GM12878 (cell line): Measurements from ENCODE around the gene OR51B6. TPM values are rescaled to one million over a fixed set of nuclear protein-coding genes. Genes with fewer than 3 reads are reported as not detected.

Experiments
- ATAC-seq: fragments of 200-7000 bp; cut with Tn5 transposase; 3 replicates; pipeline ENCODE4 v1.9.1; 2020; ENCODE audit warnings: mild to moderate bottlenecking, moderate library complexity
- BruUV-seq: library from RNA; stranded (reverse); fragments of 400-500 nt; replicated peaks from 2 replicates; lab custom pipeline; 2021; lab: Mats Ljungman, UMichigan
- CTCF ChIA-PET: fragments of 300-600 bp; sonication (Branson Sonifier 250); formaldehyde crosslinking; extraction: SDS; loops from one replicate; lab custom pipeline; 2021; ENCODE audit warnings: inconsistent platforms; lab: Yijun Ruan, JAX
- POLR2A ChIA-PET: fragments of 350-600 bp; formaldehyde crosslinking; extraction: SDS; loops from one replicate; lab custom pipeline; 2021; ENCODE audit warnings: inconsistent platforms; lab: Charles Lee
- RAD21 ChIA-PET: fragments of 300-600 bp; sonication (Branson Sonifier 250); formaldehyde crosslinking; loops from one replicate; lab custom pipeline; 2023; ENCODE audit warnings: antibody characterized with exemption; ENCODE audit not compliant: unreplicated experiment; lab: Charles Lee
- SMC1A ChIA-PET: fragments of 300-600 bp; sonication (Branson Sonifier 250); formaldehyde crosslinking; loops from one replicate; lab custom pipeline; 2023; ENCODE audit not compliant: unreplicated experiment, uncharacterized antibody; lab: Charles Lee
- DNase-seq: peaks from one replicate; pipeline ENCODE4 v3.0.0-alpha.2; 2011; ENCODE audit warnings: low read depth, low spot score
- FAIRE-seq: peaks from 3 replicates; lab custom pipeline; 2011; peaks lifted over from hg19 to GRCh38; lab: Jason Lieb, UNC
- H2AFZ ChIP-seq: 2 replicates; pipeline ENCODE4 v1.6.0; 2011; ENCODE audit warnings: low read depth, low read length, control low read depth; ENCODE audit not compliant: control insufficient read depth
- H3K27ac ChIP-seq: 2 replicates; pipeline ENCODE4 v1.5.1; 2011; ENCODE audit warnings: control low read depth; ENCODE audit not compliant: control insufficient read depth, insufficient read depth
- H3K27me3 ChIP-seq, 2 experiments: replicated peaks in 1 of 2; 2 replicates each; pipeline versions ENCODE4 v1.6.0 to v1.6.1; 2011; ENCODE audit warnings: low read length in 1 of 2; ENCODE audit not compliant: control insufficient read depth in 2 of 2, insufficient read depth in 2 of 2
- H3K36me3 ChIP-seq, 2 experiments: 2 replicates each; pipeline ENCODE4 v1.5.1; 2011; ENCODE audit warnings: low read length in 1 of 2; ENCODE audit not compliant: control insufficient read depth in 2 of 2, insufficient read depth in 2 of 2
- H3K4me1 ChIP-seq: 2 replicates; pipeline ENCODE4 v1.6.1; 2011; ENCODE audit warnings: mild to moderate bottlenecking, low read length, moderate library complexity, mixed read lengths; ENCODE audit not compliant: control insufficient read depth, insufficient read depth
- H3K4me2 ChIP-seq: 2 replicates; pipeline ENCODE4 v1.6.0; 2011; ENCODE audit warnings: control low read depth; ENCODE audit not compliant: control insufficient read depth, insufficient read depth
- H3K4me3 ChIP-seq: fragments of 200-600 bp; sonication (generic); 2 replicates; pipeline ENCODE4 v1.5.1; 2016
- H3K79me2 ChIP-seq: 2 replicates; pipeline ENCODE4 v1.6.0; 2011; ENCODE audit warnings: low read length; ENCODE audit not compliant: control insufficient read depth, insufficient read depth
- H3K9ac ChIP-seq: 2 replicates; pipeline ENCODE4 v1.8.0; 2011; ENCODE audit warnings: low read length, control low read depth, mixed read lengths; ENCODE audit not compliant: control insufficient read depth, insufficient read depth
- H3K9me3 ChIP-seq: replicated peaks from 3 replicates; pipeline ENCODE4 v1.5.1; 2011; ENCODE audit warnings: mild to moderate bottlenecking, low read length; ENCODE audit not compliant: control insufficient read depth, insufficient read depth
- H4K20me1 ChIP-seq: 2 replicates; pipeline ENCODE4 v1.6.0; 2011; ENCODE audit not compliant: control insufficient read depth, insufficient read depth
- CBFB ChIP-seq: IDR thresholded peaks from 2 replicates; pipeline ENCODE4 v1.6.1; 2016; ENCODE audit warnings: antibody characterized with exemption, low read depth
- CTCF ChIP-seq, 3 experiments: IDR thresholded peaks in 2 of 3; conservative IDR thresholded peaks in 1 of 3; 2 replicates each; pipeline ENCODE4 v1.5.1; 2011; ENCODE audit warnings: low read depth in 3 of 3, low read length in 3 of 3, mild to moderate bottlenecking in 3 of 3, control low read depth in 2 of 3, moderate library complexity in 2 of 3, inconsistent platforms in 1 of 3, mixed read lengths in 1 of 3; ENCODE audit not compliant: control insufficient read depth in 2 of 3, insufficient read depth in 1 of 3; ENCODE audit errors: extremely low read depth in 1 of 3
- ETV6 ChIP-seq, 2 experiments: fragments of 450-650 bp in 1 of 2; IDR thresholded peaks in 1 of 2; conservative IDR thresholded peaks in 1 of 2; 2 replicates each; pipeline ENCODE4 v1.6.1; 2014; ENCODE audit warnings: antibody characterized with exemption in 1 of 2, borderline replicate concordance in 1 of 2, low read depth in 1 of 2, mild to moderate bottlenecking in 1 of 2, moderate library complexity in 1 of 2
- HDAC6 ChIP-seq: fragments of 200-600 bp; sonication (generic); IDR thresholded peaks from one replicate; pipeline ENCODE4 v1.8.0; 2017; ENCODE audit warnings: antibody characterized with exemption; ENCODE audit not compliant: unreplicated experiment
- PAX8 ChIP-seq: fragments of 450-650 bp; IDR thresholded peaks from 2 replicates; pipeline ENCODE4 v1.6.1; 2017; ENCODE audit warnings: mild to moderate bottlenecking, moderate library complexity
- POU2F2 ChIP-seq: IDR thresholded peaks from 3 replicates; pipeline ENCODE4 v1.6.1; 2011; ENCODE audit warnings: low read depth, mild to moderate bottlenecking, low read length, borderline replicate concordance
- SIN3A ChIP-seq: IDR thresholded peaks from 2 replicates; pipeline ENCODE4 v1.6.1; 2012; ENCODE audit warnings: low read depth, low read length, improper control_type of control experiment
- SREBF2 ChIP-seq: IDR thresholded peaks from 2 replicates; pipeline ENCODE4 v1.6.1; 2012; ENCODE audit warnings: mild to moderate bottlenecking, low read length
- ZNF274 ChIP-seq: IDR thresholded peaks from one replicate; pipeline ENCODE4 v1.8.0; 2011; ENCODE audit not compliant: insufficient read length, insufficient read depth
- WGBS: methylation state at CpG from one replicate; pipeline ENCODE4 v1.1.6; 2016; ENCODE audit warnings: low lambda C conversion rate; ENCODE audit not compliant: insufficient replicate concordance, insufficient coverage; ENCODE audit errors: missing lambda C conversion rate; 5-methylcytosine and 5-hydroxymethylcytosine counted together
- in situ Hi-C: fragments of 300-500 bp; cut with MboI; formaldehyde crosslinking; loops from 9 replicates; pipeline ENCODE4 v1.14.3; 2018; ENCODE audit warnings: mixed read lengths
- intact Hi-C: fragments of 100-400 bp; cut with micrococcal nuclease; formaldehyde crosslinking; loops from one replicate; pipeline ENCODE4 v1.14.2; 2022; ENCODE audit not compliant: unreplicated experiment
- polyA plus RNA-seq, 11 experiments: library from polyadenylated mRNA; depleted of rRNA in 4 of 11; unstranded in 6 of 11; stranded (reverse) in 5 of 11; fragments of >200 nt; fragmentation: Nextera tagmentation in 4 of 11; fragmentation: Illumina TruSeq in 1 of 11; extraction: Ambion mirVana in 4 of 11; extraction: Trizol in 1 of 11; gene quantifications; 1 replicate in 1 of 11; 2 replicates in 10 of 11; pipeline versions ENCODE4 v1.2.1 to v1.2.3, GENCODE V29; 2011 to 2016; ENCODE audit warnings: inconsistent platforms in 2 of 11, missing spikeins in 2 of 11, low read depth in 1 of 11
- total RNA-seq, 4 experiments: library from RNA; depleted of rRNA in 3 of 4; stranded (reverse); fragments of >200 nt in 3 of 4; fragmentation: Illumina TruSeq in 1 of 4; extraction: Trizol in 1 of 4; gene quantifications; 2 replicates each; pipeline versions ENCODE4 v1.2.1 to v1.2.3, GENCODE V29; 2013 to 2021
- TF ChIP-seq, protein P1 (sequence below): fragments of 150-350 bp; IDR thresholded peaks from 2 replicates; pipeline ENCODE4 v1.6.1; 2016; ENCODE audit warnings: low read depth, low read length
- TF ChIP-seq, protein P2 (sequence below): IDR thresholded peaks from 2 replicates; pipeline ENCODE4 v1.6.1; 2012; ENCODE audit warnings: low read depth, low read length, improper control_type of control experiment

Gene OR51B6
- total and polyA plus RNA-seq, 10 of the 15 experiments (the other 5 are each of a cell fraction or from before 2014, with no cell fraction given), result 0.17 TPM; not detected in 9

- peak; percentile 71 to 83 (median 80) for TF ChIP-seq CTCF (IDR thresholded peaks at IDR 0.05 in 2 of 3, conservative IDR thresholded peaks at IDR 0.05 in 1 of 3; ENCODE audit: control insufficient read depth in 2 of 3, extremely low read depth in 1 of 3, insufficient read depth in 1 of 3, low read depth in 3 of 3, low read length in 3 of 3)
- TF ChIP-seq CBFB, result peak; percentile 62; the same call in 1 of the 2 replicates
Observed at GRCh38 chr11:5380740-5381342, 29.5 kb downstream of the OR51B6 start (continued).

- Histone ChIP-seq H2AFZ (no peak within 1 kb of the TSS), H3K4me2 (no peak within 1 kb of the TSS), H3K27me3 (no peaks in the 10 kb centered on the region), H3K36me3 (no peaks in the 10 kb centered on the region), H3K9ac (no peak within 1 kb of the TSS), H4K20me1 (no peaks in the 10 kb centered on the region), H3K27ac (no peak within 1 kb of the TSS), H3K9me3 (no peaks in the 10 kb centered on the region), H3K4me3 (no peak within 1 kb of the TSS), H3K4me1 (no peaks in the 10 kb centered on the region), H3K79me2 (no peaks in the 10 kb centered on the region)
- 0% methylated on average over 1 of the region's 1 CpG for WGBS
- DNase-seq (no peak), ATAC-seq (no peak), FAIRE-seq (no peak)
- ChIA-PET CTCF (interaction anchor here (1.5 kb wide), 1 partner anchor 259 kb away, joined by 4 read pairs; no protein-coding TSS in a partner anchor), POLR2A (no interaction called here), RAD21 (interaction anchor here (0.6 kb wide), 1 partner anchor 259 kb away, joined by 3 read pairs; no protein-coding TSS in a partner anchor), SMC1A (no interaction called here)
- no TSS peak for BruUV-seq
- intact Hi-C loops, result loop anchor here (5.0 kb wide), 3 partner anchors 424 to 1196 kb away; partner anchors contain the start of gene OR52N2
- in situ Hi-C loops, result loop anchor here (5.0 kb wide), 1 partner anchor 261 kb away; no protein-coding TSS in a partner anchor
- TF ChIP-seq POU2F2, result no peak
- no peak for TF ChIP-seq PAX8
- TF ChIP-seq SIN3A, result no peak
- no peak for TF ChIP-seq SREBF2
- TF ChIP-seq, protein P1, sequence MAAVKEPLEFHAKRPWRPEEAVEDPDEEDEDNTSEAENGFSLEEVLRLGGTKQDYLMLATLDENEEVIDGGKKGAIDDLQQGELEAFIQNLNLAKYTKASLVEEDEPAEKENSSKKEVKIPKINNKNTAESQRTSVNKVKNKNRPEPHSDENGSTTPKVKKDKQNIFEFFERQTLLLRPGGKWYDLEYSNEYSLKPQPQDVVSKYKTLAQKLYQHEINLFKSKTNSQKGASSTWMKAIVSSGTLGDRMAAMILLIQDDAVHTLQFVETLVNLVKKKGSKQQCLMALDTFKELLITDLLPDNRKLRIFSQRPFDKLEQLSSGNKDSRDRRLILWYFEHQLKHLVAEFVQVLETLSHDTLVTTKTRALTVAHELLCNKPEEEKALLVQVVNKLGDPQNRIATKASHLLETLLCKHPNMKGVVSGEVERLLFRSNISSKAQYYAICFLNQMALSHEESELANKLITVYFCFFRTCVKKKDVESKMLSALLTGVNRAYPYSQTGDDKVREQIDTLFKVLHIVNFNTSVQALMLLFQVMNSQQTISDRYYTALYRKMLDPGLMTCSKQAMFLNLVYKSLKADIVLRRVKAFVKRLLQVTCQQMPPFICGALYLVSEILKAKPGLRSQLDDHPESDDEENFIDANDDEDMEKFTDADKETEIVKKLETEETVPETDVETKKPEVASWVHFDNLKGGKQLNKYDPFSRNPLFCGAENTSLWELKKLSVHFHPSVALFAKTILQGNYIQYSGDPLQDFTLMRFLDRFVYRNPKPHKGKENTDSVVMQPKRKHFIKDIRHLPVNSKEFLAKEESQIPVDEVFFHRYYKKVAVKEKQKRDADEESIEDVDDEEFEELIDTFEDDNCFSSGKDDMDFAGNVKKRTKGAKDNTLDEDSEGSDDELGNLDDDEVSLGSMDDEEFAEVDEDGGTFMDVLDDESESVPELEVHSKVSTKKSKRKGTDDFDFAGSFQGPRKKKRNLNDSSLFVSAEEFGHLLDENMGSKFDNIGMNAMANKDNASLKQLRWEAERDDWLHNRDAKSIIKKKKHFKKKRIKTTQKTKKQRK, result no peak
- no peak for TF ChIP-seq ETV6 (conservative IDR thresholded peaks at IDR 0.05 in 1 of 2, IDR thresholded peaks at IDR 0.05 in 1 of 2; ENCODE audit: borderline replicate concordance in 1 of 2, low read depth in 1 of 2)
- no peak for TF ChIP-seq CTCF (IDR thresholded peaks at IDR 0.05 in 2 of 3, conservative IDR thresholded peaks at IDR 0.05 in 1 of 3; ENCODE audit: control insufficient read depth in 2 of 3, extremely low read depth in 1 of 3, insufficient read depth in 1 of 3, low read depth in 3 of 3, low read length in 3 of 3)
- TF ChIP-seq HDAC6, result no peak
- TF ChIP-seq, protein P2, sequence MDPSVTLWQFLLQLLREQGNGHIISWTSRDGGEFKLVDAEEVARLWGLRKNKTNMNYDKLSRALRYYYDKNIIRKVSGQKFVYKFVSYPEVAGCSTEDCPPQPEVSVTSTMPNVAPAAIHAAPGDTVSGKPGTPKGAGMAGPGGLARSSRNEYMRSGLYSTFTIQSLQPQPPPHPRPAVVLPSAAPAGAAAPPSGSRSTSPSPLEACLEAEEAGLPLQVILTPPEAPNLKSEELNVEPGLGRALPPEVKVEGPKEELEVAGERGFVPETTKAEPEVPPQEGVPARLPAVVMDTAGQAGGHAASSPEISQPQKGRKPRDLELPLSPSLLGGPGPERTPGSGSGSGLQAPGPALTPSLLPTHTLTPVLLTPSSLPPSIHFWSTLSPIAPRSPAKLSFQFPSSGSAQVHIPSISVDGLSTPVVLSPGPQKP, result no peak
- TF ChIP-seq ZNF274, result no peak
Observed at GRCh38 chr11:5383576-5383975, 32.3 kb downstream of the OR51B6 start, which contains the start of gene OR51M1. Gene OR51M1 (plus strand): TSS chr11:5383812. CDS start chr11:5389399, 5,587 bp downstream.
